NB4 (cell line): ENCODE results near the gene NUMA1.

Experiments
- DNase-seq: peaks from one replicate; pipeline ENCODE4 v3.0.0; 2010; ENCODE audit warnings: low read depth
- H3K4me3 ChIP-seq: one replicate; pipeline ENCODE4 v1.5.1; 2011; ENCODE audit warnings: mild to moderate bottlenecking, low read depth, low read length, moderate library complexity
- MAX ChIP-seq: IDR thresholded peaks from 2 replicates; pipeline ENCODE4 v1.6.1; 2011; ENCODE audit warnings: low read depth, low read length
- MYC ChIP-seq: IDR thresholded peaks from 2 replicates; pipeline ENCODE4 v1.6.1; 2011; ENCODE audit warnings: low read depth, low read length
- POLR2A ChIP-seq: IDR thresholded peaks from 2 replicates; pipeline ENCODE4 v1.6.1; 2011; ENCODE audit warnings: mild to moderate bottlenecking; ENCODE audit not compliant: insufficient read length; ENCODE audit errors: extremely low read depth
- TF ChIP-seq, protein P1 (sequence below): IDR thresholded peaks from one replicate; pipeline ENCODE4 v1.5.1; 2012; ENCODE audit warnings: low read depth, low read length

NUMA1 gene

GRCh38 chr11:72112978-72113808 lies 32.9 kb upstream of the NUMA1 start:
- peak; percentile 25 for DNase-seq
- peak overlapping the region; percentile 81 for H3K4me3 ChIP-seq
- 0 out of 2 replicates have a peak, but pooled peaks have one; percentile 4 for TF ChIP-seq MAX
- TF ChIP-seq, protein P1, sequence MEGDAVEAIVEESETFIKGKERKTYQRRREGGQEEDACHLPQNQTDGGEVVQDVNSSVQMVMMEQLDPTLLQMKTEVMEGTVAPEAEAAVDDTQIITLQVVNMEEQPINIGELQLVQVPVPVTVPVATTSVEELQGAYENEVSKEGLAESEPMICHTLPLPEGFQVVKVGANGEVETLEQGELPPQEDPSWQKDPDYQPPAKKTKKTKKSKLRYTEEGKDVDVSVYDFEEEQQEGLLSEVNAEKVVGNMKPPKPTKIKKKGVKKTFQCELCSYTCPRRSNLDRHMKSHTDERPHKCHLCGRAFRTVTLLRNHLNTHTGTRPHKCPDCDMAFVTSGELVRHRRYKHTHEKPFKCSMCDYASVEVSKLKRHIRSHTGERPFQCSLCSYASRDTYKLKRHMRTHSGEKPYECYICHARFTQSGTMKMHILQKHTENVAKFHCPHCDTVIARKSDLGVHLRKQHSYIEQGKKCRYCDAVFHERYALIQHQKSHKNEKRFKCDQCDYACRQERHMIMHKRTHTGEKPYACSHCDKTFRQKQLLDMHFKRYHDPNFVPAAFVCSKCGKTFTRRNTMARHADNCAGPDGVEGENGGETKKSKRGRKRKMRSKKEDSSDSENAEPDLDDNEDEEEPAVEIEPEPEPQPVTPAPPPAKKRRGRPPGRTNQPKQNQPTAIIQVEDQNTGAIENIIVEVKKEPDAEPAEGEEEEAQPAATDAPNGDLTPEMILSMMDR = no peak

GRCh38 chr11:72112143-72112977 lies 32.0 kb upstream of the NUMA1 start, which contains the start of gene ANAPC15:
TSS of gene ANAPC15 (minus strand) at chr11:72112695. CDS start at chr11:72111276, 1,419 bp downstream.
- TF ChIP-seq POLR2A (peak; percentile 99), MAX (peak; percentile 91), MYC (peak; percentile 92)
- TF ChIP-seq, protein P1 = no peak
- peak within 1 kb of the TSS; percentile 81 for H3K4me3 ChIP-seq
- DNase-seq = peak; percentile 100

DNA sequence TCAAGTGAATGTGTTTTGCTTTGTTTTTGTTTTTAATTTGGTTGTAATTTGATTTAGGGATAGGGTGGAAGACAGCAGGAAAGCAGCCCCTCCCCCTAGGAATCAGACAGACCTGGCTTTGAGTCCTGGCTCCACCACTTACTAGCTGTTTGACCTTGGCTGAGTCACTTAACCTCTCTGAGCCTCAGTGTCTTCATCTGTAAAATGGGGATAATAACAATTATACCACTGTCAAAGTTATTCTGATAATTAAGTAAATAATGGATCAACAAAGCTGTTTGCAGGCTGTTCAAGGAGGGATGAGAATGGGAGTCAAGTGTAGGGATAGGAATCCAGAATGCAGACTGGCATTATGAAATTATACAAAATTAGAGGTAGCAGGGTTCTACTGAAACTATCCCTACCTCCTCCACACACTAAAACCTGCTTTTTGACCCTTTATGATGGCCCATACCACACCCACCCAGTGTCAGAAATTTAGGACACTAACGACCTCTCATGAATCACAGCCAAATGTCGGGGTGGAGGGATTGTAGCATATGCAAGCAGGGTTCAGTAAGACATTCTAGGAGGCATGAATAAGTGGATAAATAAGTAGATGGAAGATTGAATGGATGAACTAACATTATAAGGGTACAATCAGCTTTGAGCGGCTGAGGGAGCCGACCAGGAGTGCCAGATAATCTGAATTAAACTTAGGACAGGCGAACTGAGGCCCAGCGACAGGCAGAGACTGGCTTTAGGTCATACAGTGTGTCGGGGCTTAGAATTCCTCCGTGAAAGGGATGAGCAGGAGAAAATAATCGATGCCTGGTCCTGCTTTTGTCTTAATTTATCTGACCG lies 31.2 kb upstream of the NUMA1 start:
- no peak for TF ChIP-seq MYC
- TF ChIP-seq MAX = no peak
- no peak for TF ChIP-seq POLR2A
- TF ChIP-seq, protein P1 = no peak
- peak overlapping the region; percentile 81 for H3K4me3 ChIP-seq

GRCh38 chr11:72105888-72106287 lies 25.5 kb upstream of the NUMA1 start, which contains the start of gene TOMT:
TSS of gene TOMT (plus strand) at chr11:72105924. CDS start at chr11:72105952, 28 bp downstream.
- no peak for DNase-seq
- H3K4me3 ChIP-seq = no peak within 1 kb of the TSS
- TF ChIP-seq, protein P1 = no peak
- no peak for TF ChIP-seq MAX
- no peak for TF ChIP-seq POLR2A
- no peak for TF ChIP-seq MYC

More for the DNA sequence above, 31.2 kb upstream of the NUMA1 start:
- no peak for DNase-seq

- no peak for TF ChIP-seq MAX
- DNase-seq = no peak
- peak overlapping the region; percentile 48 for H3K4me3 ChIP-seq
These were observed 23.4 kb upstream of the NUMA1 start for GRCh38 chr11:72103754-72104167.
